ENCODE measurements around the gene RNF38.

GRCh38 chr9:36415822-36416525 lies 15.9 kb upstream of the RNF38 start:
- no peak for TF ChIP-seq CTCF (IDR thresholded peaks at IDR 0.05)
- TF ChIP-seq POLR2A (IDR thresholded peaks at IDR 0.05), result no peak
